Nephron (organoid): Measurements from ENCODE around the gene CD3G.

ENCODE experiments used
- H3K27ac Mint-ChIP-seq, 3 experiments: 2 replicates each; pipeline ENCODE4 v1.8.0; 2020; ENCODE audit warnings: mixed read lengths in 3 of 3, mild to moderate bottlenecking in 2 of 3, moderate library complexity in 1 of 3
- H3K27me3 Mint-ChIP-seq: 2 replicates; pipeline ENCODE4 v1.8.0; 2021; ENCODE audit warnings: low read depth, mild to moderate bottlenecking, moderate library complexity, mixed read lengths
- H3K36me3 Mint-ChIP-seq: 2 replicates; pipeline ENCODE4 v1.8.0; 2020; ENCODE audit warnings: low read depth, mixed read lengths
- H3K4me1 Mint-ChIP-seq: 2 replicates; pipeline ENCODE4 v1.8.0; 2020; ENCODE audit warnings: mixed read lengths
- H3K4me3 Mint-ChIP-seq, 3 experiments: 2 replicates each; pipeline ENCODE4 v1.8.0; 2020; ENCODE audit warnings: mild to moderate bottlenecking in 3 of 3, mixed read lengths in 3 of 3, moderate library complexity in 2 of 3
- H3K9me3 Mint-ChIP-seq: 2 replicates; pipeline ENCODE4 v1.8.0; 2020; ENCODE audit warnings: mixed read lengths
- TF ChIP-seq, protein P1 (sequence below), 3 experiments: fragments of 200-600 bp; sonication (generic); IDR thresholded peaks; one replicate each; pipeline ENCODE4 v1.5.0; 2021; ENCODE audit warnings: antibody characterized with exemption in 3 of 3; ENCODE audit not compliant: unreplicated experiment in 3 of 3

CD3G gene

DNA sequence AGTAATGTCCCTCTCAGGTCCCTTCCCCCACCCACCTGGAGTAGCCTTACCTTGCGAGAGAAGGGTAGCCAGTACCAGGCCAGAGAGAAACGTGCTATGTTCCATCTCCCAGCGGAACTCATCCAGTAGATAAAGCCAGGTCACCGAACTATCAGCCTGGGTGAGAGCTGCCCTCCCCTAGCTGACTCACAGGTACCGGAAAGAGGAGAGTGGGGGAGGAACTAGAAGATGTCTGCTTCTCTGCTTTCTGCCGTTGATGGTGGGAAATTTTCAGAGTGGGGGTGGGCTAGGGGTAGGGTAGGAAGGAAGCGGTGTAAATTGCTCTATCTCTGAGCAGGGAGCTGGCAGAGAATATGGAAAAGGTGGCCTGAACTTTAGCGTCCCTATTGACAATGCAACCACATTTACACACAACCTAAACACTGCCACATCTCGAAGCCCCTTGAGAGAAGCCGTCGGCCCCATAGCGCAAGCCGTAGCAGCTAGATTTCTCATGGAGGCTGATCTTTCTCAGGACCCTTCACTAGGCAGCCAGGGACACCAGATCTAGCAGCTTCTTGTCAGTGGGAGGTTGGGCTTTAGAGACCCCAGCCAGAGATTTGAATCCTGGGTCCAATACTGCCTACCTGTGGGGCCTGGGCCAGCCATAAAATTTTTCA, 1.5 kb upstream of the CD3G start, which contains the start of gene CD3D:
Gene CD3D, minus strand, starts transcription at position 203 of the 659 bp plus-strand sequence. Its CDS starts 98 bp downstream, at position 105.
- H3K4me3 Mint-ChIP-seq = no peak within 1 kb of the TSS
- TF ChIP-seq, protein P1, sequence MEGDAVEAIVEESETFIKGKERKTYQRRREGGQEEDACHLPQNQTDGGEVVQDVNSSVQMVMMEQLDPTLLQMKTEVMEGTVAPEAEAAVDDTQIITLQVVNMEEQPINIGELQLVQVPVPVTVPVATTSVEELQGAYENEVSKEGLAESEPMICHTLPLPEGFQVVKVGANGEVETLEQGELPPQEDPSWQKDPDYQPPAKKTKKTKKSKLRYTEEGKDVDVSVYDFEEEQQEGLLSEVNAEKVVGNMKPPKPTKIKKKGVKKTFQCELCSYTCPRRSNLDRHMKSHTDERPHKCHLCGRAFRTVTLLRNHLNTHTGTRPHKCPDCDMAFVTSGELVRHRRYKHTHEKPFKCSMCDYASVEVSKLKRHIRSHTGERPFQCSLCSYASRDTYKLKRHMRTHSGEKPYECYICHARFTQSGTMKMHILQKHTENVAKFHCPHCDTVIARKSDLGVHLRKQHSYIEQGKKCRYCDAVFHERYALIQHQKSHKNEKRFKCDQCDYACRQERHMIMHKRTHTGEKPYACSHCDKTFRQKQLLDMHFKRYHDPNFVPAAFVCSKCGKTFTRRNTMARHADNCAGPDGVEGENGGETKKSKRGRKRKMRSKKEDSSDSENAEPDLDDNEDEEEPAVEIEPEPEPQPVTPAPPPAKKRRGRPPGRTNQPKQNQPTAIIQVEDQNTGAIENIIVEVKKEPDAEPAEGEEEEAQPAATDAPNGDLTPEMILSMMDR (IDR thresholded peaks at IDR 0.05; ENCODE audit: unreplicated experiment in 3 of 3) = no peak
- peaks cover 3% of the 10 kb centered on the region for H3K9me3 Mint-ChIP-seq
- no peak within 1 kb of the TSS for H3K27ac Mint-ChIP-seq
- H3K36me3 Mint-ChIP-seq = no peaks in the 10 kb centered on the region
- peaks cover 46% of the 10 kb centered on the region for H3K27me3 Mint-ChIP-seq
- H3K4me1 Mint-ChIP-seq = no peaks in the 10 kb centered on the region

DNA sequence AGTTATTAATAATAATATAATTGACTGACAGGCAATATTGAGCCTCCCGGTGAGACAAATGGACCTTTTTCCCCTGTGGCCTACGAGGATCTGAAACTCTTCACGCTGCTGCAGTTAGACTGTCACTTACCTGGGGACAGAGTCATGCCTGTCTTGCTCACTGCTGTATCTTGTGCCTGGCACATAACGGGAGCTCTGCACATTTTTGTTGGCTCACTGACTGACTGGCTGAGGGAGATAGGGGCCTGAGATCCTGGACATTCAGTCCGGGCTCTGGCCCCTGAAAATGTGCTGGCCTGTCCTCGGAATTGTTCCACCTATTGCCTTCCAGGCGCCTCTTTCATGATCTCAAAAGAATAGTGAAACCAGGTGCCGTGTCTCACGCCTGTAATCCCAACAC, 896 bp upstream of the CD3G start:
- Mint-ChIP-seq H3K27me3 (peaks cover 49% of the 10 kb centered on the region), H3K9me3 (peaks cover 3% of the 10 kb centered on the region), H3K4me3 (no peak overlapping the region), H3K36me3 (no peaks in the 10 kb centered on the region), H3K4me1 (no peaks in the 10 kb centered on the region), H3K27ac (no peak overlapping the region)
- TF ChIP-seq, protein P1 (IDR thresholded peaks at IDR 0.05; ENCODE audit: unreplicated experiment in 3 of 3) = no peak

DNA sequence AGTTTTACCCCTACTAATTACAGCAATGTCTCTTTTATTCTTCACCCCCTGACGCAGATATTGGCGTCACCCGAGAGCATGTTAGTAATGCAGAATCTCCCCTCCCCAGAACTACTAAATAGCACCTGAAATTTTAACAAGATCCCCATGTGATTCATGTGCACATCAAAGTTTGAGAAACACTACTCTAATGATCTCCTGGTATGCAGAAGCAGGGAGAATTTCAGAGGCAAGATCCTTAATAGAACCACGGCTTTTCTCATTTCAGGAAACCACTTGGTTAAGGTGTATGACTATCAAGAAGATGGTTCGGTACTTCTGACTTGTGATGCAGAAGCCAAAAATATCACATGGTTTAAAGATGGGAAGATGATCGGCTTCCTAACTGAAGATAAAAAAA, 5.3 kb downstream of the CD3G start:
- H3K36me3 Mint-ChIP-seq = no peaks in the 10 kb centered on the region
- no peak overlapping the region for H3K4me3 Mint-ChIP-seq
- TF ChIP-seq, protein P1 (IDR thresholded peaks at IDR 0.05; ENCODE audit: unreplicated experiment in 3 of 3) = no peak
- peaks cover 77% of the 10 kb centered on the region for H3K27me3 Mint-ChIP-seq
- no peak overlapping the region for H3K27ac Mint-ChIP-seq
- H3K4me1 Mint-ChIP-seq = no peaks in the 10 kb centered on the region
- H3K9me3 Mint-ChIP-seq = peaks cover 3% of the 10 kb centered on the region

DNA sequence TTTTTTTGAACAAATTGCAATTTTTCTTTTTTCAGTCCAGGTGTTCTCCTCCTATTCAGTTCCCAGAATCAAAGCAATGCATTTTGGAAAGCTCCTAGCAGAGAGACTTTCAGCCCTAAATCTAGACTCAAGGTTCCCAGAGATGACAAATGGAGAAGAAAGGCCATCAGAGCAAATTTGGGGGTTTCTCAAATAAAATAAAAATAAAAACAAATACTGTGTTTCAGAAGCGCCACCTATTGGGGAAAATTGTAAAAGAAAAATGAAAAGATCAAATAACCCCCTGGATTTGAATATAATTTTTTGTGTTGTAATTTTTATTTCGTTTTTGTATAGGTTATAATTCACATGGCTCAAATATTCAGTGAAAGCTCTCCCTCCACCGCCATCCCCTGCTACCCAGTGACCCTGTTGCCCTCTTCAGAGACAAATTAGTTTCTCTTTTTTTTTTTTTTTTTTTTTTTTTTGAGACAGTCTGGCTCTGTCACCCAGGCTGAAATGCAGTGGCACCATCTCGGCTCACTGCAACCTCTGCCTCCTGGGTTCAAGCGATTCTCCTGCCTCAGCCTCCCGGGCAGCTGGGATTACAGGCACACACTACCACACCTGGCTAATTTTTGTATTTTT, 9.1 kb downstream of the CD3G start:
- TF ChIP-seq, protein P1 (IDR thresholded peaks at IDR 0.05; ENCODE audit: unreplicated experiment in 3 of 3) = peak; percentile 52 to 68 (median 58)
- no peak overlapping the region for H3K27ac Mint-ChIP-seq
- peaks cover 45% of the 10 kb centered on the region for H3K27me3 Mint-ChIP-seq
- no peaks in the 10 kb centered on the region for H3K36me3 Mint-ChIP-seq
- no peaks in the 10 kb centered on the region for H3K4me1 Mint-ChIP-seq
- H3K4me3 Mint-ChIP-seq = no peak overlapping the region
- H3K9me3 Mint-ChIP-seq = no peaks in the 10 kb centered on the region

DNA sequence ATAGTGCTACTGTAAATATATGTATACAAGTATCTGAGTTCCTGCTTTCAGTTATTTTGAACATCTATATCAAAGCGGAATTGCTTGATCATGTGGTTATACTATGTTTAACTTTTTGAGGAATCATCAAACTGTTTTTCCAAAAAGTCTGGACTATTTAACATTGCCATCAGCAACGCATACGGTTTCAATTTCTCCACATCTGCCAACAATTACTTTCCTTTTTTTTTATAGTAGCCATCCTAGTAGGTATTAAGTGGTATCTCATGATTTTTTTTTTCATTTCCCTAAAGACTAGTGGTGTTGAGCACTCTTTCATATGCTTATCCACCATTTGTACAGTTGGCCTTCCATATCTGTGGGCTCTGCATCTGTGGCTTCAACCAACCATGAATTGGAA, 13.9 kb downstream of the CD3G start:
- Mint-ChIP-seq H3K36me3 (no peaks in the 10 kb centered on the region), H3K4me1 (peaks cover 10% of the 10 kb centered on the region), H3K27me3 (peaks cover 15% of the 10 kb centered on the region), H3K4me3 (no peak overlapping the region), H3K27ac (no peak overlapping the region), H3K9me3 (no peaks in the 10 kb centered on the region)
- TF ChIP-seq, protein P1 (IDR thresholded peaks at IDR 0.05; ENCODE audit: unreplicated experiment in 3 of 3) = no peak
